ENCODE measurements around the gene UTY. TPM values are rescaled to one million over a fixed set of nuclear protein-coding genes. Genes with fewer than 3 reads are reported as not detected.

UTY gene
- total RNA-seq, 4 donors from 2014 or later: 0.19 to 27.4 (median 17.6) TPM; not detected in 1

- intact Hi-C loops (cut with DNase I): no loop called here
- no CpG with 5 or more reads among the region's 4 CpGs for WGBS
- no peak overlapping the region for H3K27ac ChIP-seq (replicated peaks in 1 of 4)
- H3K4me1 ChIP-seq: no peaks in the 10 kb centered on the region
- no peaks in the 10 kb centered on the region for H3K9me3 ChIP-seq
- H3K4me3 ChIP-seq: no peak overlapping the region
- TF ChIP-seq POLR2AphosphoS5 (IDR thresholded peaks at IDR 0.05) (no peak), CTCF (IDR thresholded peaks at IDR 0.05) (no peak), EP300 (IDR thresholded peaks at IDR 0.05) (no peak), POLR2A (IDR thresholded peaks at IDR 0.05; ENCODE audit: low read depth) (no peak)
- DNase-seq (ENCODE audit: extremely low spot score): no peak
- H3K36me3 ChIP-seq: peaks cover 0 to 23% (median 0%) of the 10 kb centered on the region in 4 donors
- H3K27me3 ChIP-seq: no peaks in the 10 kb centered on the region
These were observed 179.0 kb downstream of the UTY start for GRCh38 chrY:13300795-13301194.

- WGBS: no CpG with 5 or more reads among the region's 3 CpGs
- peaks cover 0 to 26% (median 0%) of the 10 kb centered on the region in 4 donors for H3K36me3 ChIP-seq
- DNase-seq (ENCODE audit: extremely low spot score): no peak
- H3K9me3 ChIP-seq: no peaks in the 10 kb centered on the region
- no peak overlapping the region for H3K4me3 ChIP-seq
- no peak for TF ChIP-seq EP300 (IDR thresholded peaks at IDR 0.05)
- TF ChIP-seq POLR2AphosphoS5 (IDR thresholded peaks at IDR 0.05): no peak
- no peak for TF ChIP-seq CTCF (IDR thresholded peaks at IDR 0.05)
- no peak for TF ChIP-seq POLR2A (IDR thresholded peaks at IDR 0.05; ENCODE audit: low read depth)
- H3K27ac ChIP-seq (replicated peaks in 1 of 4): no peak overlapping the region
- H3K4me1 ChIP-seq: no peaks in the 10 kb centered on the region
- no peaks in the 10 kb centered on the region for H3K27me3 ChIP-seq
- intact Hi-C loops (cut with DNase I): no loop called here
These were observed 180.4 kb downstream of the UTY start for GRCh38 chrY:13299411-13299810.

GRCh38 chrY:13296176-13296890 is 183.5 kb downstream of the UTY start:
- no peak overlapping the region for H3K4me3 ChIP-seq
- peaks cover 0 to 23% (median 0%) of the 10 kb centered on the region in 4 donors for H3K36me3 ChIP-seq
- no peaks in the 10 kb centered on the region for H3K27me3 ChIP-seq
- H3K27ac ChIP-seq (replicated peaks in 1 of 4): no peak overlapping the region
- no peak for DNase-seq (ENCODE audit: extremely low spot score)
- no peak for TF ChIP-seq POLR2AphosphoS5 (IDR thresholded peaks at IDR 0.05)
- TF ChIP-seq POLR2A (IDR thresholded peaks at IDR 0.05; ENCODE audit: low read depth): no peak
- TF ChIP-seq EP300 (IDR thresholded peaks at IDR 0.05): no peak
- no peak for TF ChIP-seq CTCF (IDR thresholded peaks at IDR 0.05)
- no peaks in the 10 kb centered on the region for H3K9me3 ChIP-seq
- intact Hi-C loops (cut with DNase I): no loop called here
- peaks cover 0 to 7% (median 0%) of the 10 kb centered on the region in 4 donors for H3K4me1 ChIP-seq
- WGBS: no CpG with 5 or more reads among the region's 4 CpGs

- intact Hi-C loops (cut with DNase I): no loop called here
- Histone ChIP-seq H3K4me1 (peaks cover 0 to 16% (median 0%) of the 10 kb centered on the region in 4 donors), H3K36me3 (peaks cover 0 to 27% (median 0%) of the 10 kb centered on the region in 4 donors), H3K27ac (replicated peaks in 1 of 4) (no peak overlapping the region), H3K4me3 (no peak overlapping the region), H3K27me3 (no peaks in the 10 kb centered on the region), H3K9me3 (no peaks in the 10 kb centered on the region)
- TF ChIP-seq EP300 (IDR thresholded peaks at IDR 0.05) (no peak), POLR2A (IDR thresholded peaks at IDR 0.05; ENCODE audit: low read depth) (no peak), POLR2AphosphoS5 (IDR thresholded peaks at IDR 0.05) (no peak), CTCF (IDR thresholded peaks at IDR 0.05) (no peak)
- WGBS: no CpG with 5 or more reads among the region's 2 CpGs
- no peak for DNase-seq (ENCODE audit: extremely low spot score)
These were observed 184.8 kb downstream of the UTY start for GRCh38 chrY:13295026-13295425.
